Measurements from ENCODE around the gene INO80E.

GRCh38 chr16:30054959-30055553 is 59.0 kb downstream of the INO80E start:
- TF ChIP-seq MAX (IDR thresholded peaks at IDR 0.05) (no peak), CTCF (IDR thresholded peaks at IDR 0.05 in 2 of 3, conservative IDR thresholded peaks at IDR 0.05 in 1 of 3; ENCODE audit: borderline replicate concordance in 1 of 3, insufficient read depth in 1 of 3, low read depth in 2 of 3, low read length in 2 of 3) (peak; percentile 27 to 84 (median 71); a peak in 5 of 6 replicates), RAD21 (IDR thresholded peaks at IDR 0.05; ENCODE audit: low read depth) (peak; percentile 42), POLR2AphosphoS5 (IDR thresholded peaks at IDR 0.05; ENCODE audit: low read depth, low read length) (no peak), JUND (IDR thresholded peaks at IDR 0.05) (no peak), EZH2phosphoT487 (IDR thresholded peaks at IDR 0.05; ENCODE audit: borderline replicate concordance) (no peak), CBX3 (IDR thresholded peaks at IDR 0.05; ENCODE audit: low read depth) (no peak), CEBPB (IDR thresholded peaks at IDR 0.05; ENCODE audit: low read depth) (no peak), SRF (IDR thresholded peaks at IDR 0.05; ENCODE audit: low read depth) (no peak), ZBTB33 (IDR thresholded peaks at IDR 0.05; ENCODE audit: extremely low read depth, insufficient replicate concordance, low read length) (no peak), REST (IDR thresholded peaks at IDR 0.05; ENCODE audit: low read depth) (no peak), EZH2 (IDR thresholded peaks at IDR 0.05) (no peak)

Data from HCT116 (cell line).